HG03354 (cell line): Measurements from ENCODE around the gene LRRC25.
"Not testable (repeated sequence)": the region's sequence is repeated elsewhere in the genome, so short reads cannot be mapped to it uniquely, and the experiment has no call there.

Experiments
- ATAC-seq: cut with Tn5 transposase; IDR thresholded peaks from one replicate; pipeline ENCODE4 v1.9.1; 2021; ENCODE audit warnings: mild to moderate bottlenecking; ENCODE audit not compliant: unreplicated experiment, poor library complexity, severe bottlenecking

LRRC25 gene

GRCh38 chr19:18357041-18357440 lies 40.4 kb downstream of the LRRC25 start:
- no peak for ATAC-seq

- ATAC-seq = not testable (repeated sequence)
Measured at GRCh38 chr19:18354743-18355142, 42.7 kb downstream of the LRRC25 start.

GRCh38 chr19:18353378-18354005 lies 43.9 kb downstream of the LRRC25 start:
- no peak for ATAC-seq

GRCh38 chr19:18351544-18351943 lies 45.9 kb downstream of the LRRC25 start:
- no peak for ATAC-seq

- ATAC-seq = no peak
Measured at GRCh38 chr19:18350490-18350889, 46.9 kb downstream of the LRRC25 start.

- no peak for ATAC-seq
Measured at GRCh38 chr19:18349524-18350128, 47.8 kb downstream of the LRRC25 start.

GRCh38 chr19:18348818-18349339 lies 48.5 kb downstream of the LRRC25 start:
- not testable (repeated sequence) for ATAC-seq

GRCh38 chr19:18348171-18348570 lies 49.3 kb downstream of the LRRC25 start:
- ATAC-seq = no peak

GRCh38 chr19:18346091-18346490 lies 51.3 kb downstream of the LRRC25 start:
- ATAC-seq = no peak

GRCh38 chr19:18345296-18345695 lies 52.1 kb downstream of the LRRC25 start:
- no peak for ATAC-seq

GRCh38 chr19:18344582-18344950 lies 52.9 kb downstream of the LRRC25 start:
- no peak for ATAC-seq

- no peak for ATAC-seq
Measured at GRCh38 chr19:18342090-18342632, 55.3 kb downstream of the LRRC25 start.
